Suprapubic skin (tissue), 3 donors: ENCODE data around the gene ENAH.

Source experiments
- POLR2AphosphoS5 ChIP-seq, 3 donors: sonication (generic); formaldehyde crosslinking; IDR thresholded peaks; one replicate each; pipeline ENCODE4 v1.6.1; 2017; ENCODE audit warnings: antibody characterized with exemption in 3 of 3
- TF ChIP-seq, protein P1 (sequence below), 2 donors: fragments of 200-600 bp in 1 of 2; fragments of 450-650 bp in 1 of 2; sonication (generic) in 1 of 2; IDR thresholded peaks; one replicate each; pipeline ENCODE4 v1.5.1; 2016 to 2019; ENCODE audit warnings: antibody characterized with exemption in 2 of 2, mild to moderate bottlenecking in 1 of 2, moderate library complexity in 1 of 2

DNA sequence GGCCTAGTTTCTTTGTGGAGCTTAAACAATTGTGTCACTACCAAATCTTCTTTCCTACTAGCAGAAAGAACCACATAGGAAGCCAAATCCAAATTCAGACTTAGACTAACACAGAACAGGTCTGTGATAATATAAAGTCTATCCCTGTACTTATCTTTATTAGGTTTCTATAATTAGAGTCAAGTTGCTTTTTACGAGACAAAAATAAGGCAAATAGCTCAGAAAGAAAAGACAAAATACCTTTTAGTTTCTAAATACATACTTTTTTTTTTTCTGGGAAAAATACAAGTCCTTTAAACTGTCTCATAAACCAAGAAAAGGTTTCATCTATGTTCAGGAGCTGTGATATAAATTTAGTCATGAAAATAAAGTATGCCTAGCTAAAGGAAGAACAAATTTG lies 146.2 kb downstream of the ENAH start:
- TF ChIP-seq, protein P1, sequence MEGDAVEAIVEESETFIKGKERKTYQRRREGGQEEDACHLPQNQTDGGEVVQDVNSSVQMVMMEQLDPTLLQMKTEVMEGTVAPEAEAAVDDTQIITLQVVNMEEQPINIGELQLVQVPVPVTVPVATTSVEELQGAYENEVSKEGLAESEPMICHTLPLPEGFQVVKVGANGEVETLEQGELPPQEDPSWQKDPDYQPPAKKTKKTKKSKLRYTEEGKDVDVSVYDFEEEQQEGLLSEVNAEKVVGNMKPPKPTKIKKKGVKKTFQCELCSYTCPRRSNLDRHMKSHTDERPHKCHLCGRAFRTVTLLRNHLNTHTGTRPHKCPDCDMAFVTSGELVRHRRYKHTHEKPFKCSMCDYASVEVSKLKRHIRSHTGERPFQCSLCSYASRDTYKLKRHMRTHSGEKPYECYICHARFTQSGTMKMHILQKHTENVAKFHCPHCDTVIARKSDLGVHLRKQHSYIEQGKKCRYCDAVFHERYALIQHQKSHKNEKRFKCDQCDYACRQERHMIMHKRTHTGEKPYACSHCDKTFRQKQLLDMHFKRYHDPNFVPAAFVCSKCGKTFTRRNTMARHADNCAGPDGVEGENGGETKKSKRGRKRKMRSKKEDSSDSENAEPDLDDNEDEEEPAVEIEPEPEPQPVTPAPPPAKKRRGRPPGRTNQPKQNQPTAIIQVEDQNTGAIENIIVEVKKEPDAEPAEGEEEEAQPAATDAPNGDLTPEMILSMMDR (IDR thresholded peaks at IDR 0.05), result no peak
- no peak for TF ChIP-seq POLR2AphosphoS5 (IDR thresholded peaks at IDR 0.05)
